SU-DHL-6 (cell line): ENCODE measurements around the gene ARID3C.

Experiments
- H2AFZ ChIP-seq: fragments of 200-600 bp; sonication (generic); 2 replicates; pipeline ENCODE4 v1.6.1; 2014; ENCODE audit warnings: low read depth, mild to moderate bottlenecking, moderate library complexity, mixed read lengths, antibody characterized with exemption, low read length; ENCODE audit not compliant: severe bottlenecking
- H3F3A ChIP-seq: fragments of 200-600 bp; shearing (Covaris generic); 2 replicates; pipeline ENCODE4 v1.6.0; 2016; ENCODE audit warnings: antibody characterized with exemption, mild to moderate bottlenecking; ENCODE audit not compliant: insufficient read depth
- H3K27ac ChIP-seq: fragments of 200-600 bp; sonication (generic); 2 replicates; pipeline ENCODE4 v1.5.1; 2016; ENCODE audit warnings: low read depth, mild to moderate bottlenecking, low read length, moderate library complexity, mixed read lengths
- H3K27me3 ChIP-seq: fragments of 200-600 bp; sonication (generic), shearing (Covaris generic); 2 replicates; pipeline ENCODE4 v1.6.0; 2014; ENCODE audit warnings: mild to moderate bottlenecking, low read length
- H3K36me3 ChIP-seq: fragments of 200-600 bp; sonication (generic); 2 replicates; pipeline ENCODE4 v1.6.1; 2014; ENCODE audit warnings: mild to moderate bottlenecking, low read length, mixed read lengths
- H3K4me2 ChIP-seq: fragments of 300-600, 200-600 bp; shearing (Covaris generic), sonication (generic); 2 replicates; pipeline ENCODE4 v1.6.0; 2014; ENCODE audit warnings: low read length, low read depth, mild to moderate bottlenecking; ENCODE audit not compliant: poor library complexity, severe bottlenecking
- H3K4me3 ChIP-seq: fragments of 200-600 bp; sonication (generic); 2 replicates; pipeline ENCODE4 v1.5.1; 2014; ENCODE audit warnings: antibody characterized with exemption, low read length, mild to moderate bottlenecking, mixed read lengths; ENCODE audit not compliant: insufficient read depth, poor library complexity, severe bottlenecking
- H3K79me2 ChIP-seq: fragments of 200-600 bp; sonication (generic); 2 replicates; pipeline ENCODE4 v1.6.1; 2014; ENCODE audit warnings: mild to moderate bottlenecking, low read length, moderate library complexity; ENCODE audit not compliant: insufficient read depth
- H3K9ac ChIP-seq: fragments of 200-600 bp; sonication (generic); 2 replicates; pipeline ENCODE4 v1.7.0; 2014; ENCODE audit warnings: mild to moderate bottlenecking, low read length
- H3K9me2 ChIP-seq: fragments of 200-600 bp; sonication (generic); replicated peaks from 2 replicates; pipeline ENCODE4 v1.6.1; 2014; ENCODE audit warnings: low read length; ENCODE audit not compliant: insufficient read depth
- H3K9me3 ChIP-seq: fragments of 200-600 bp; sonication (generic); 2 replicates; pipeline ENCODE4 v1.6.1; 2014; ENCODE audit warnings: low read length, mixed read lengths; ENCODE audit not compliant: insufficient read depth
- H4K20me1 ChIP-seq: fragments of 200-600 bp; sonication (generic); 2 replicates; pipeline ENCODE4 v1.6.1; 2014; ENCODE audit warnings: low read depth, mild to moderate bottlenecking, antibody characterized with exemption, low read length, moderate library complexity, mixed read lengths
- EZH2phosphoT487 ChIP-seq: fragments of 200-600 bp; sonication (generic), shearing (Covaris generic); conservative IDR thresholded peaks from 2 replicates; pipeline ENCODE4 v1.6.1; 2018; ENCODE audit warnings: mild to moderate bottlenecking, antibody characterized with exemption, low read length, moderate library complexity, mixed read lengths
- TF ChIP-seq, protein P1 (sequence below): fragments of 200-600 bp; sonication (generic); IDR thresholded peaks from one replicate; pipeline ENCODE4 v1.5.1; 2017; ENCODE audit warnings: antibody characterized with exemption, mild to moderate bottlenecking, low read length, moderate library complexity; ENCODE audit not compliant: insufficient read depth, poor library complexity, severe bottlenecking

Gene ARID3C

DNA sequence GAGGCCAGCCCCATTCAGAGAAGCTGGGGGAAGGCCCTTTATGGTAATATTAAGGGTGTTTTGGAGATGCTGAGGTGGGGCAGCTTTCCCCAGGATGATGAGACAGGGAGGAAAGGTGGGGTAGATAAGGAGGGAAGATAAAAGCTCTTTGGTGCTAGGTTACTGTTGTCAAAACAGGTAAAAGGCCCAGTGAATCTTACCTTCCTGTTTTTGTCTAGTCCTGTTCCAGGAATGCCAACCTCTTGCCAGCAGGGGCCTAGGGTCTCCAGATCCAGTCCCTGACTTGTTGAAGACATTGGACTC lies 34.4 kb upstream of the ARID3C start:
- Histone ChIP-seq H3K4me2 (no peak overlapping the region), H3K9me3 (no peaks in the 10 kb centered on the region), H3K9me2 (no peaks in the 10 kb centered on the region), H3K79me2 (no peaks in the 10 kb centered on the region), H3K4me3 (no peak overlapping the region), H3K36me3 (no peaks in the 10 kb centered on the region), H2AFZ (no peak overlapping the region), H3K9ac (no peak overlapping the region), H4K20me1 (no peaks in the 10 kb centered on the region), H3K27me3 (no peaks in the 10 kb centered on the region), H3K27ac (no peak overlapping the region), H3F3A (peaks cover 16% of the 10 kb centered on the region)
- no peak for TF ChIP-seq EZH2phosphoT487
- TF ChIP-seq, protein P1, sequence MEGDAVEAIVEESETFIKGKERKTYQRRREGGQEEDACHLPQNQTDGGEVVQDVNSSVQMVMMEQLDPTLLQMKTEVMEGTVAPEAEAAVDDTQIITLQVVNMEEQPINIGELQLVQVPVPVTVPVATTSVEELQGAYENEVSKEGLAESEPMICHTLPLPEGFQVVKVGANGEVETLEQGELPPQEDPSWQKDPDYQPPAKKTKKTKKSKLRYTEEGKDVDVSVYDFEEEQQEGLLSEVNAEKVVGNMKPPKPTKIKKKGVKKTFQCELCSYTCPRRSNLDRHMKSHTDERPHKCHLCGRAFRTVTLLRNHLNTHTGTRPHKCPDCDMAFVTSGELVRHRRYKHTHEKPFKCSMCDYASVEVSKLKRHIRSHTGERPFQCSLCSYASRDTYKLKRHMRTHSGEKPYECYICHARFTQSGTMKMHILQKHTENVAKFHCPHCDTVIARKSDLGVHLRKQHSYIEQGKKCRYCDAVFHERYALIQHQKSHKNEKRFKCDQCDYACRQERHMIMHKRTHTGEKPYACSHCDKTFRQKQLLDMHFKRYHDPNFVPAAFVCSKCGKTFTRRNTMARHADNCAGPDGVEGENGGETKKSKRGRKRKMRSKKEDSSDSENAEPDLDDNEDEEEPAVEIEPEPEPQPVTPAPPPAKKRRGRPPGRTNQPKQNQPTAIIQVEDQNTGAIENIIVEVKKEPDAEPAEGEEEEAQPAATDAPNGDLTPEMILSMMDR, result no peak

DNA sequence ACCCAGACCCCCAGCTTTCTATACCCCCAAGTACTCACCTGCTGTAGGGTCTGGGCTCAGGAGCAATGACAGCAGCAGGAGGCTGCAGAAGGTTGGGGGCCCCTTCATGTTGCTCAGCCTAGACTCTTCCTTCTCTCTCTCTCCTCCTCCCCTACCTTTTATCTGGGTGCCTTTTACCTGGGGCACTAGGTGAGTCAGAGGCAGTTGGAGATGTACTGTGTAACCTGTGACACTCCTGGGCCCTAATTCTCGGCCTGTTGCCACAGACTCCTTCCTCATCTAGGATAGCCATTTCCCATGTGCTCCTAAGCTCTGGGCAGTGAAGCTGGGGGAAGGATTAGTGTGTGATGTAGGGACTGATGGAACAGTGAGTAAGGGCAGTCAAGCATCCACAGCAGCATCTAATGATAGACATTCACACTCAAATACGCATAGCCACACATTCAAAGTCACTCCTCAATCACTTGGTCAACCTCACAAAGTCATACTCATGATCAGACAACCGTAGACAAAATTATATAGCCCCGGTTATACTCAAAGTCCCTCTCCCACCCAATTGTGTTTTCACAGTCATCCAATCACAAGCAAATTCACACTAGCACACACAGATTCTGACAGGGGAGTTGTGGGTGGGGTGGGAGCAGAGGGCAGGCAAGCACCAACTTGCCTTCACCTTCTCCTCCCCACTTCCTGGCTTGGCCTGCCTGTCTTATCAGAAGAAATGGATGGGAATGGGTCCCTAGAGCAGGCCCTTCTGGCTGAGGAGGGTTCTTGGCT lies 33.8 kb upstream of the ARID3C start, which contains the start of gene CCL27:
Gene CCL27, minus strand, starts transcription at position 132 of the 777 bp plus-strand sequence. Its CDS starts 24 bp downstream, at position 108.
- no peak within 1 kb of the TSS for H3K9ac ChIP-seq
- H3F3A ChIP-seq, result peaks cover 16% of the 10 kb centered on the region
- no peak within 1 kb of the TSS for H2AFZ ChIP-seq
- no peaks in the 10 kb centered on the region for H3K36me3 ChIP-seq
- no peak within 1 kb of the TSS for H3K27ac ChIP-seq
- TF ChIP-seq, protein P1, result no peak
- TF ChIP-seq EZH2phosphoT487, result no peak
- H3K79me2 ChIP-seq, result no peaks in the 10 kb centered on the region
- no peaks in the 10 kb centered on the region for H3K9me3 ChIP-seq
- no peaks in the 10 kb centered on the region for H3K9me2 ChIP-seq
- H4K20me1 ChIP-seq, result no peaks in the 10 kb centered on the region
- no peak within 1 kb of the TSS for H3K4me3 ChIP-seq
- no peak within 1 kb of the TSS for H3K4me2 ChIP-seq
- H3K27me3 ChIP-seq, result no peaks in the 10 kb centered on the region

DNA sequence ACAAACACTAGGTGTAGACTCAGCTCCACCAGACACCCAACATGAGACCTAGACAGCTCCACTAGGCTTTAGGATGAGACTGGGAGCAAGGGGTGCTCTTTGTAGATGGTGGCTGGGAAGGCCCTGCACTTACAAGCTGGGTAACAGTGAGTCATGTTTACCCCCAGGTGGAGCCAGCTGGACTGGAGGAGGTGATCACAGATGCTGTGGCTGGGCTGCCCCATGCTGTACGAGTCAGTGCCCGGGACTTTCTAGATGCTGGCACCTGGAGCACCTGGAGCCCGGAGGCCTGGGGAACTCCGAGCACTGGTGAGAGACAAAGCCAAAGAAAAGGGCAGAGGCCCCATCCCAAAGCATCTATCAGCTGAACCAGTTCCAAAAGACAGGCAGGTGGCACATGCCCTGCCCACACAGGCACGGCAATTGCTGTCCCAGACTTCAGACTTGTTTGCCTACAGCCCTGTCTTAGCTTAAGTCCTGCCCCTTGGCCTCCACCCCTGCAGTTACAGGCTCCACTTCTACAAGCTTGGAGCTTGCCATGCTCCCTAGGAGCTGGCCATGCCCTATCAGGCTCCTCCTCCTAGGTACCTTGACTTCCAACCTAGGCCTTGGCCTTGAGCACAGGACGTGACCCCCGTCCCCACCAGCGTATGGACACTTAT lies 30.9 kb upstream of the ARID3C start:
- Histone ChIP-seq H3K4me2 (no peak overlapping the region), H3K27ac (no peak overlapping the region), H2AFZ (no peak overlapping the region), H3K9me3 (no peaks in the 10 kb centered on the region), H3F3A (peaks cover 3% of the 10 kb centered on the region; the same call in 1 of the 2 replicates), H4K20me1 (no peaks in the 10 kb centered on the region), H3K9ac (no peak overlapping the region), H3K9me2 (no peaks in the 10 kb centered on the region), H3K4me3 (no peak overlapping the region), H3K79me2 (no peaks in the 10 kb centered on the region), H3K36me3 (no peaks in the 10 kb centered on the region), H3K27me3 (no peaks in the 10 kb centered on the region)
- TF ChIP-seq, protein P1, result no peak
- TF ChIP-seq EZH2phosphoT487, result no peak
